HepG2 (cell line): Measurements from ENCODE around the gene HPS4. TPM values are rescaled to one million over a fixed set of nuclear protein-coding genes. Genes with fewer than 3 reads are reported as not detected.

ENCODE experiments used
- CREM ChIP-seq, 2 experiments: sonication (generic) in 1 of 2; formaldehyde crosslinking in 1 of 2; IDR thresholded peaks; 2 replicates each; pipeline versions ENCODE4 v1.4.0 to v1.6.1; 2016 to 2020; ENCODE audit warnings: antibody characterized with exemption in 1 of 2, mild to moderate bottlenecking in 1 of 2, missing genetic modification reagents in 1 of 2
- DMTF1 ChIP-seq: sonication (generic); formaldehyde crosslinking; IDR thresholded peaks from 2 replicates; pipeline ENCODE4 v1.4.0; 2020; ENCODE audit warnings: mild to moderate bottlenecking, missing genetic modification reagents
- EED ChIP-seq: sonication (generic); formaldehyde crosslinking; IDR thresholded peaks from 2 replicates; pipeline ENCODE4 v1.5.0; 2020; ENCODE audit warnings: mild to moderate bottlenecking, missing genetic modification reagents
- EZH2 ChIP-seq: conservative IDR thresholded peaks from 2 replicates; pipeline ENCODE4 v1.6.1; 2012; ENCODE audit warnings: mild to moderate bottlenecking, low read depth, low read length, moderate library complexity
- HNF4G ChIP-seq, 2 experiments: sonication (generic) in 1 of 2; formaldehyde crosslinking in 1 of 2; IDR thresholded peaks; 2 replicates each; pipeline versions ENCODE4 v1.4.0 to v1.6.1; 2011 to 2020; ENCODE audit warnings: borderline replicate concordance in 2 of 2, low read depth in 2 of 2, mild to moderate bottlenecking in 2 of 2, low read length in 1 of 2, missing genetic modification reagents in 1 of 2, moderate library complexity in 1 of 2
- HNRNPL ChIP-seq: fragments of 200-400 bp; formaldehyde crosslinking; IDR thresholded peaks from 2 replicates; pipeline ENCODE4 v1.6.1; 2017; ENCODE audit warnings: mild to moderate bottlenecking, low read depth, low read length
- KDM4B ChIP-seq: sonication (generic); formaldehyde crosslinking; IDR thresholded peaks from 2 replicates; pipeline ENCODE4 v1.4.0; 2020; ENCODE audit warnings: missing genetic modification reagents
- KLF12 ChIP-seq: sonication (generic); formaldehyde crosslinking; IDR thresholded peaks from 2 replicates; pipeline ENCODE4 v1.4.0; 2020; ENCODE audit warnings: missing genetic modification reagents, borderline replicate concordance
- KLF16 ChIP-seq, 2 experiments: sonication (generic) in 1 of 2; formaldehyde crosslinking in 1 of 2; IDR thresholded peaks; 2 replicates each; pipeline versions ENCODE4 v1.6.1 to v1.8.0; 2016 to 2023; ENCODE audit warnings: missing genetic modification reagents in 2 of 2, missing compliant biosample characterization in 1 of 2
- MED1 ChIP-seq: sonication (generic); formaldehyde crosslinking; IDR thresholded peaks from 2 replicates; pipeline ENCODE4 v1.4.0; 2020; ENCODE audit warnings: missing genetic modification reagents
- NRL ChIP-seq: sonication (generic); formaldehyde crosslinking; IDR thresholded peaks from 2 replicates; pipeline ENCODE4 v1.5.0; 2020; ENCODE audit warnings: missing genetic modification reagents, mild to moderate bottlenecking, moderate library complexity, borderline replicate concordance
- POGK ChIP-seq: sonication (generic); formaldehyde crosslinking; conservative IDR thresholded peaks from 2 replicates; pipeline ENCODE4 v1.8.0; 2022; ENCODE audit warnings: mild to moderate bottlenecking, moderate library complexity, missing genetic modification reagents
- SATB2 ChIP-seq: sonication (generic); formaldehyde crosslinking; IDR thresholded peaks from 2 replicates; pipeline ENCODE4 v1.5.0; 2020; ENCODE audit warnings: missing genetic modification reagents
- SP2 ChIP-seq: sonication (generic); formaldehyde crosslinking; IDR thresholded peaks from 2 replicates; pipeline ENCODE4 v1.5.1; 2020; ENCODE audit warnings: mild to moderate bottlenecking, missing genetic modification reagents
- SRY ChIP-seq: sonication (generic); formaldehyde crosslinking; IDR thresholded peaks from 2 replicates; pipeline ENCODE4 v1.8.0; 2022; ENCODE audit warnings: mild to moderate bottlenecking, missing genetic modification reagents
- TRIM22 ChIP-seq: fragments of 450-650 bp; IDR thresholded peaks from 2 replicates; pipeline ENCODE4 v1.6.1; 2017
- XRCC5 ChIP-seq: fragments of 200-400 bp; formaldehyde crosslinking; optimal IDR thresholded peaks from 2 replicates; pipeline ENCODE3; 2017; ENCODE audit warnings: mild to moderate bottlenecking, low read length
- ZBTB7A ChIP-seq: sonication (generic); formaldehyde crosslinking; IDR thresholded peaks from 2 replicates; pipeline ENCODE4 v1.8.0; 2022; ENCODE audit warnings: mild to moderate bottlenecking, missing genetic modification reagents
- ZFP36 ChIP-seq: fragments of 150-350 bp; IDR thresholded peaks from 2 replicates; pipeline ENCODE4 v1.6.1; 2018; ENCODE audit warnings: borderline replicate concordance, low read length, low read depth; ENCODE audit not compliant: partially characterized antibody
- ZFY ChIP-seq: sonication (generic); formaldehyde crosslinking; IDR thresholded peaks from 2 replicates; pipeline ENCODE4 v1.4.0; 2020; ENCODE audit warnings: missing genetic modification reagents
- ZNF343 ChIP-seq: sonication (generic); formaldehyde crosslinking; IDR thresholded peaks from 2 replicates; pipeline ENCODE4 v1.4.0; 2020; ENCODE audit warnings: mild to moderate bottlenecking, missing genetic modification reagents
- ZNF713 ChIP-seq: sonication (generic); formaldehyde crosslinking; IDR thresholded peaks from 2 replicates; pipeline ENCODE4 v1.4.0; 2020; ENCODE audit warnings: mild to moderate bottlenecking, missing genetic modification reagents
- ZNF768 ChIP-seq: sonication (generic); formaldehyde crosslinking; IDR thresholded peaks from 2 replicates; pipeline ENCODE4 v1.4.0; 2020; ENCODE audit warnings: missing genetic modification reagents
- ZSCAN20 ChIP-seq: sonication (generic); formaldehyde crosslinking; IDR thresholded peaks from 2 replicates; pipeline ENCODE4 v1.4.0; 2020; ENCODE audit warnings: missing genetic modification reagents, mild to moderate bottlenecking, borderline replicate concordance
- polyA plus RNA-seq, 8 experiments: library from polyadenylated mRNA; depleted of rRNA in 3 of 8; stranded (reverse) in 7 of 8; unstranded in 1 of 8; fragments of >200 nt; fragmentation: Illumina TruSeq in 4 of 8; extraction: Trizol in 4 of 8; gene quantifications; 2 replicates each; pipeline versions ENCODE4 v1.2.1 to v1.2.3, GENCODE V29; 2011 to 2016; ENCODE audit warnings: low read depth in 4 of 8, missing spikeins in 1 of 8, mixed read lengths in 1 of 8; ENCODE audit not compliant: insufficient read depth in 1 of 8
- total RNA-seq, 5 experiments: library from RNA; depleted of rRNA; stranded (reverse); fragments of >200 nt; fragmentation: Illumina TruSeq; extraction: Trizol; gene quantifications; 2 replicates each; pipeline ENCODE4 v1.2.3, GENCODE V29; 2016; ENCODE audit warnings: low read depth in 1 of 5

Gene HPS4
- total and polyA plus RNA-seq, 2 of the 13 experiments (the other 11 are each of a cell fraction or from before 2014, with no cell fraction given): 27.4 to 34.0 TPM

- TF ChIP-seq NRL (CRISPR knock-in tag) (peak; percentile 74; the same call in 1 of the 2 replicates), ZBTB7A (peak; percentile 70), KLF12 (CRISPR knock-in tag) (peak; percentile 85; the same call in 1 of the 2 replicates), XRCC5 (no peak), HNRNPL (peak; percentile 80; the same call in 1 of the 2 replicates), SP2 (CRISPR knock-in tag) (peak; percentile 48), ZNF713 (CRISPR knock-in tag) (no peak; the same call in 1 of the 2 replicates), ZFY (CRISPR knock-in tag) (peak; percentile 92), SATB2 (CRISPR knock-in tag) (peak; percentile 64; the same call in 1 of the 2 replicates), POGK (CRISPR knock-in tag) (peak; percentile 81), ZNF768 (peak; percentile 80), HNF4G (IDR thresholded peaks at IDR 0.05; ENCODE audit: borderline replicate concordance, low read depth, low read length) (no peak; the same call in 1 of the 2 replicates), HNF4G (CRISPR knock-in tag; IDR thresholded peaks at IDR 0.05; ENCODE audit: borderline replicate concordance, low read depth) (peak; percentile 42; the same call in 1 of the 2 replicates), SRY (peak; percentile 75; the same call in 1 of the 2 replicates), TRIM22 (no peak), MED1 (CRISPR knock-in tag) (peak; percentile 85), EZH2 (no peak), ZNF343 (CRISPR knock-in tag) (no peak), DMTF1 (CRISPR knock-in tag) (no peak), ZSCAN20 (CRISPR knock-in tag) (peak; percentile 64; the same call in 1 of the 2 replicates), KLF16 (CRISPR knock-in tag; IDR thresholded peaks at IDR 0.05) (peak in 1 of 2 experiments; percentile 92; a peak in 1 of 4 replicates), EED (CRISPR knock-in tag) (peak; percentile 74), KDM4B (peak; percentile 79; the same call in 1 of the 2 replicates), CREM (IDR thresholded peaks at IDR 0.05) (peak; percentile 96), CREM (CRISPR knock-in tag; IDR thresholded peaks at IDR 0.05) (peak; percentile 98), ZFP36 (peak; percentile 85)
Measured at GRCh38 chr22:26483439-26484359, at the start of gene HPS4, which contains the start of gene SRRD (continued).
